ENCODE results near the gene KLF16. TPM values are rescaled to one million over a fixed set of nuclear protein-coding genes. Genes with fewer than 3 reads are reported as not detected.

The KLF16 gene
- total RNA-seq, 1 donor from 2014 or later = 13.2 TPM

DNA sequence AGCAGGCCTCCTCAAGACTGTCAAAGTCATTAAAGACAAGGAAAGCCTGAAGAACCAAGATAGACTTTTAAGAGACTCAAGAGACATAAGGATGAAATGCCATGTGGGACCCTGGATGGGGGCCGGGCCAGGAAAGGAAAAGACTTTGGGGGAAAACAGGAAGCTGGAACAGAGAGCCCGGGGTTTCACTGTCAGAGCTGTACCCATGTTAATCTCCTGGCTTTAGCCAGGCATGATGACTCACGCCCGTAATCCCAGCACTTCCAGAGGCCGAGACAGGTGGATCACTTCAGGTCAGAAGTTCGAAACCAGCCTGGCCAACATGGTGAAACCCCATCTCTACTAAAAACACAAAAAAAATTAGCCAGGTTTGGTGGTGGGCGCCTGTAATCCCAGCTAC lies 5.6 kb upstream of the KLF16 start:
- no peaks in the 10 kb centered on the region for H3K9me3 Mint-ChIP-seq (ENCODE audit: low read depth)
- no peak for TF ChIP-seq CTCF (IDR thresholded peaks at IDR 0.05; ENCODE audit: unreplicated experiment)
- no peak for DNase-seq (ENCODE audit: low spot score, unreplicated experiment)
- H3K27me3 Mint-ChIP-seq = no peaks in the 10 kb centered on the region
- no peaks in the 10 kb centered on the region for H3K36me3 Mint-ChIP-seq (ENCODE audit: insufficient read depth)
- no peak overlapping the region for H3K27ac Mint-ChIP-seq
- H3K4me1 Mint-ChIP-seq (ENCODE audit: low read depth) = peaks cover 8% of the 10 kb centered on the region
- H3K4me3 Mint-ChIP-seq (ENCODE audit: low read depth) = no peak overlapping the region

DNA sequence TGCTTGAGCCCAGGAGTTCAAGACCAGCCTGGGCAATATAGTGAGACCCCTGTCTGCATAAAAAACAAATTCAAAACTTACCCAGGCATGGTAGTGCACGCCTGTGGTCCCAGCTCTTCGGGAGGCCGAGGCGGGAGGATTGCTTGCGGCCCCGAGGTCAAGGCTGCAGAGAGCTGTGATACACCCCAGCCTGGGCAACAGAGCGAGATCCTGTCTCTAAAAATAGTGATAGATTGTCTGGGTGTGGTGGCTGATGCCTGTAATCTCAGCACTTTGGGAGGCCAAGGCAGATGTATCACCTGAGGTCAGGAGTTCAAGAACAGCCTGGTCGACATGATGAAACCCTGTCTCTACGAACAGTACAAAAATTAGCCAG lies 4.0 kb upstream of the KLF16 start:
- DNase-seq (ENCODE audit: low spot score, unreplicated experiment) = no peak
- no peak overlapping the region for H3K4me3 Mint-ChIP-seq (ENCODE audit: low read depth)
- H3K27me3 Mint-ChIP-seq = peaks cover 2% of the 10 kb centered on the region
- no peak overlapping the region for H3K27ac Mint-ChIP-seq
- no peak for TF ChIP-seq CTCF (IDR thresholded peaks at IDR 0.05; ENCODE audit: unreplicated experiment)
- H3K36me3 Mint-ChIP-seq (ENCODE audit: insufficient read depth) = no peaks in the 10 kb centered on the region
- H3K9me3 Mint-ChIP-seq (ENCODE audit: low read depth) = no peaks in the 10 kb centered on the region
- peaks cover 6% of the 10 kb centered on the region for H3K4me1 Mint-ChIP-seq (ENCODE audit: low read depth)

GRCh38 chr19:1866693-1867348 lies 3.4 kb upstream of the KLF16 start:
- peaks cover 6% of the 10 kb centered on the region for H3K4me1 Mint-ChIP-seq (ENCODE audit: low read depth)
- no peaks in the 10 kb centered on the region for H3K9me3 Mint-ChIP-seq (ENCODE audit: low read depth)
- H3K27ac Mint-ChIP-seq = peak overlapping the region; percentile 41
- TF ChIP-seq CTCF (IDR thresholded peaks at IDR 0.05; ENCODE audit: unreplicated experiment) = no peak
- H3K4me3 Mint-ChIP-seq (ENCODE audit: low read depth) = no peak overlapping the region
- peaks cover 7% of the 10 kb centered on the region for H3K27me3 Mint-ChIP-seq
- DNase-seq (ENCODE audit: low spot score, unreplicated experiment) = no peak
- no peaks in the 10 kb centered on the region for H3K36me3 Mint-ChIP-seq (ENCODE audit: insufficient read depth)

- no peak for TF ChIP-seq CTCF (IDR thresholded peaks at IDR 0.05; ENCODE audit: unreplicated experiment)
- no peak for DNase-seq (ENCODE audit: low spot score, unreplicated experiment)
- Mint-ChIP-seq H3K9me3 (ENCODE audit: low read depth) (no peaks in the 10 kb centered on the region), H3K27ac (no peak overlapping the region), H3K4me3 (ENCODE audit: low read depth) (peak overlapping the region; percentile 41), H3K4me1 (ENCODE audit: low read depth) (peaks cover 6% of the 10 kb centered on the region), H3K27me3 (peaks cover 17% of the 10 kb centered on the region), H3K36me3 (ENCODE audit: insufficient read depth) (no peaks in the 10 kb centered on the region)
These were observed 2.0 kb upstream of the KLF16 start for GRCh38 chr19:1865172-1866010.

GRCh38 chr19:1864480-1865171 lies 1.2 kb upstream of the KLF16 start:
- DNase-seq (ENCODE audit: low spot score, unreplicated experiment) = peak; percentile 75
- H3K36me3 Mint-ChIP-seq (ENCODE audit: insufficient read depth) = no peaks in the 10 kb centered on the region
- peaks cover 17% of the 10 kb centered on the region for H3K27me3 Mint-ChIP-seq
- peak; percentile 90 for TF ChIP-seq CTCF (IDR thresholded peaks at IDR 0.05; ENCODE audit: unreplicated experiment)
- no peaks in the 10 kb centered on the region for H3K9me3 Mint-ChIP-seq (ENCODE audit: low read depth)
- H3K4me1 Mint-ChIP-seq (ENCODE audit: low read depth) = peaks cover 6% of the 10 kb centered on the region
- H3K27ac Mint-ChIP-seq = peak overlapping the region; percentile 33
- H3K4me3 Mint-ChIP-seq (ENCODE audit: low read depth) = peak overlapping the region; percentile 76

Data from progenitor cell of endocrine pancreas (in vitro differentiated cells).